Activated CD4-positive, alpha-beta T cell treated with anti-CD3 and anti-CD28 coated beads for 24 hours (primary cell): ENCODE data around the gene PTPRCAP.
"Not testable (repeated sequence)": the region's sequence is repeated elsewhere in the genome, so short reads cannot be mapped to it uniquely, and the experiment has no call there.

Experiments
- DNase-seq, 2 donors: peaks; one replicate each; pipeline ENCODE4 v3.0.0-alpha.2; 2020; ENCODE audit warnings: low read depth in 2 of 2

Gene PTPRCAP

GRCh38 chr11:67409261-67409666, 28.2 kb downstream of the PTPRCAP start:
- no peak for DNase-seq

DNA sequence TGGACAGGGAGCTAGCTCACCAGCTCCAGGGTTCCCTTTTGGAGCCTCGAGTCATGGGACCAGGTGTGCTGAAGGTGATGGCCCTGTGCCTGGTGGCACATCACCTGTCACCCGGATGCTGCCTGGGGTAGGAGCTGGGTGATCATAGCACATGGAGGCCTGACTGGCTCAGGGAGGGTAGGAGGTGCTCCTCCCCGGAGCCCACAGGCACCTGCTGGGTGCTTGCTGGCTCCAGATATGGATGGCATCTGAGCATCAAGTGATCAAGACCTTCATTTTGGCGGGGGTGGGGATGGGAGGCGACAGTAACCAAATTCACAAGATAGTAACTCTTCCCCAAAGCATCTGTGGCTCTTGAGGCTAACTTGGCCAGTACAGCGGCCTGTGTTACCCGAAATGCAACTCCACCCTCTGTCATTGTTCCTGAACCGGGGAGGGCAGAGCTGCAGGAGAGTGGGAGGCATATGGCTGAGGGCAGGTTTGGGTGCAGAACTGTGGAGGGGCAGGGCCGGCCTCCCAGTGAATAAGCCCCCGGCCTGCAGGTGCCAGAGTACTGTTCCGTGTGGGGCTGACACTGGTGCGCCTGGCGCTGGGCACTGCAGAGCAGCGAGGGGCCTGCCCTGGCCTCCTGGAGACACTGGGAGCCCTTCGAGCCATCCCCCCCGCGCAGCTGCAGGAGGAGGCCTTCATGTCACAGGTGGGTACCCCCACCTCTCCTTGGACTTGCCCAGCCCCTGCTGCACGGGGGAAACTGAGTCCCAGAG, 28.9 kb downstream of the PTPRCAP start:
- DNase-seq = no peak

DNA sequence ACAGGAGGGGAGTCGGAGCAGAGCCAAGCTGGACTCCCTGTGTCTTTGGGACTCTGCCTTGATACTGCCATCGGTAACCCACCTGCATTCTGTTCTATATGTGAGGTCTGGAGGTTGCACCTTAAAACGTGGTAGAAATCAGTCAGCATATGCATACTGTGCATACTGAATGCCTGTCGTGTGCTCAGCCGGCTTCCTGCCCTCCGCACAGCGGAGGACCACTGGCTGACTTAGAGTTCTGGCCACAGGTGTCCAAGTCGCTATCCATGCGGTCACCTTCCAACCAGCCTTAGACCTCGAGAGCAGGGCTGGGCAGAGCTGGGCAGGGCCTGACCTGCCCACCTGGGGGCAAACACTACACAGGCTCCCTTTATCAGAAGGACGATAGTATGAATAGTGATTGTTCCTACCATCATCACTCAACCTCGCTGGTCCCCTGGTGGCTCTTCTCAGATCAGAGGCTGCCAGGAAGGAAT, 29.8 kb downstream of the PTPRCAP start:
- DNase-seq = no peak

GRCh38 chr11:67406969-67407687, 30.4 kb downstream of the PTPRCAP start:
- DNase-seq = no peak

DNA sequence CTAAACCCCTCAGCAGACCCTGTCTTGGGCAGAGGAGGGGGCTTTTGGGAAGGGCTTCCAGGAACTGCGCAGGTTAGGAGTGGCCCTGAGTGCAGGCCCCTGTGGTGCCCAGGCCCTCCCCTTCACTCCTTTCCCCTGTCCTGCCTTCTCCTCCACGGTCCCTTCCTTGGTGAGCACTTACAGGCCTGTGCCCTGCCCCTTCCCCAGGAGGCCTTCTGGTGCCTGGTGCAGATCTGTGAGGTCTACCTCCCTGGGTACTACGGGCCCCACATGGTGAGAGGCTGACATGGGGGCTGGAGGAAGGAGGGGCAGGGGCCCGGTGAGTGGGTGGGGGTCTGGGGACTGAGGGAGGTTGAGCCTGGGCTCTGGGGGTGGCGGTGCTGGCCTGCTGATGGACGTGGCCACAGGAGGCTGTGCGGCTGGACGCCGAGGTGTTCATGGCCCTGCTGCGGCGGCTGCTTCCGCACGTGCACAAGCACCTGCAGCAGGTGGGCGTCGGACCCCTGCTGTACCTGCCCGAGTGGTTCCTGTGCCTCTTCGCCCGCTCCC, 31.0 kb downstream of the PTPRCAP start:
- DNase-seq = no peak

DNA sequence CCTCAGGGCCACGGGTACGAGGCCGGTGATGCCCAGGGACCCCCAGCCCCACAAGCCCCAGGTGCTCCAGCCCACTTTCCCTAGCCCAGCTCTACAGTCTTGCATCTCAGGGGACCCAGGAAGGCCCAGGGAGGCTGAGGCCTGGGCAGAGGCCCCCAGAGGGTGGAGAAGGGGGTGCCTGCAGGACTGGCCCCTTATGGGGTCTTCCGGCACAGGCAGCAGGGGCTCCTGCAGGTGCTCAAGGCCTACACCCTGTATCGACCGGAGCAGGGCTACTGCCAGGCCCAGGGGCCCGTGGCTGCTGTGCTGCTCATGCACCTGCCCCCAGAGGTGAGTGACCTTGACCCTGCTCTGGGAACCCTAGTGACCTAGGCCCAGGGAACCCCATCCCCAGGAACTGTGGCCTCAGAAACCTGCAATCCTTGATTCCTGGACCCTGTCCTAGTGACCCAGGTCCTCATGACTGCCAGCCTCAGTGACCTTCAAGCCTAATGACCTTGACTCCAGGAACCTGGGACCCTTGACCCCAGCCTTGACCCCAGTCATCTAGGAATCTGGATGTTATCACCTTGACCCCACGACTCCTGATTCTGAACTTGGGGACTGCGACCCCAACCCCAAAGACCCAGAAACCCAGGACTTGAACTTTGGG, 31.7 kb downstream of the PTPRCAP start:
- no peak for DNase-seq

DNA sequence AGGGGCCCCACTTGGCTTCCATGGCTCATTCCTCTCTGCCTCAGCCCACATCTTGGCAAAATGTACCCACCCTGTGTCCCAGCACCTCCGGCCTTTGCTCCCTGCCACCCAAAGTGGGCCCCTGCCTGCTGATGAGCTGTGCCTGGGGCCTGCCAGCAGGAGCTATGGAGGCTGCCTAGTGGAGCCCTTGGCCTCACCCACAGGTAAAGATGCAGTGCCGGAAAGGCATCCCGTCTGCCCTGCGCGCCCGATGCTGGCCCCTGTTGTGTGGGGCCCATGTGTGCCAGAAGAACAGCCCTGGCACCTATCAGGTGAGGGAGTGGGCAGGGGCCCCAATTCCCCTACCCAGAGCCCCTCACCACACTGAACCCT, 32.3 kb downstream of the PTPRCAP start:
- no peak for DNase-seq

DNA sequence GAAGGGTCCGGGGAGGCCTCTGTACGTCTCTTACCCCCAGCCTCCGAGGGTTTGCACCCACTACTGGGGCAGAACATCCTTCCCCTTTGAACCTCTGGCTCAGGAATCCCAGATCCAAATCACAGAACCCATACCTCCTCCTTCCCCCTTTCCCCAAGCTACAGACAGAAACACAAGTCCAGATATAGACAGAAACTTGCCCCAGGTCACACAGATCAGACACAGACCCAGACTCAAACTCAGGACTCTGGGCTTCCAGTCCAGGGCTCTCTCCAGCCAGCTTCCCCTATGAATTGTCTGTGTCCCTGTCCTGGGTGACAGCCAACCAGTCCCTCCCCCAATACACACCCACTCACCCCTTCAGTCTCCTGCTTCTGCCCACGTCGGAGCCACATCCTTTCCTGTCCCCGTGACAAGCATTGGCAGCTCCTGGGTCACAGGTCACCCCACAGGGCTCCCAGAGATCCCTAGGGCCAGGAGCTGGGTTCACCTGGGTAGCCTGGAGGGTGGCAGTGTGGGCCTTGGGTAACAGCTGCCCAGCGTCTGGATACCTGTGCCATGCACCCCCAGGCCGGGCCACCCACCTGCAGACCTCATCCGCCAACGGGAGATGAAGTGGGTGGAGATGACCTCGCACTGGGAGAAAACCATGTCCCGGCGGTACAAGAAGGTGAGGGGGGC, 32.8 kb downstream of the PTPRCAP start:
- no peak for DNase-seq

DNA sequence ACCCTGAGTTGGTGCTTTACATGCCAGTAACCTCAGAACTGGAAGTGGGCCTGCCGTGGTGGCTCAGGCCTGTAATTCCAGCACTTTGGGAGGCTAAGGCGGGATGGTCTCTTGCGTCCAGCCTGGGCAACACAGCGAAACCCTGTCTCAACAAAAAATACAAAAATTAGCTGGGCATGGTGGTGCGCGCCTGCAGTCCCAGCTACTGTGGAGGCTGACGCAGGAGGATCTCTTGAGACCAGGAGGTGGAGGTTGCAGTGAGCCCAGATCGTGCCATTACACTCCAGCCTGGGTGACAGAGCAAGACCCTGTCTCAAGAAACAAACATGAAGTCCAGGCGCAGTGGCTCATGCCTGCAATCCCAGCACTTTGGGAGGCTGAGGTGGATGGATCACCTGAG, 34.4 kb downstream of the PTPRCAP start:
- not testable (repeated sequence) for DNase-seq

DNA sequence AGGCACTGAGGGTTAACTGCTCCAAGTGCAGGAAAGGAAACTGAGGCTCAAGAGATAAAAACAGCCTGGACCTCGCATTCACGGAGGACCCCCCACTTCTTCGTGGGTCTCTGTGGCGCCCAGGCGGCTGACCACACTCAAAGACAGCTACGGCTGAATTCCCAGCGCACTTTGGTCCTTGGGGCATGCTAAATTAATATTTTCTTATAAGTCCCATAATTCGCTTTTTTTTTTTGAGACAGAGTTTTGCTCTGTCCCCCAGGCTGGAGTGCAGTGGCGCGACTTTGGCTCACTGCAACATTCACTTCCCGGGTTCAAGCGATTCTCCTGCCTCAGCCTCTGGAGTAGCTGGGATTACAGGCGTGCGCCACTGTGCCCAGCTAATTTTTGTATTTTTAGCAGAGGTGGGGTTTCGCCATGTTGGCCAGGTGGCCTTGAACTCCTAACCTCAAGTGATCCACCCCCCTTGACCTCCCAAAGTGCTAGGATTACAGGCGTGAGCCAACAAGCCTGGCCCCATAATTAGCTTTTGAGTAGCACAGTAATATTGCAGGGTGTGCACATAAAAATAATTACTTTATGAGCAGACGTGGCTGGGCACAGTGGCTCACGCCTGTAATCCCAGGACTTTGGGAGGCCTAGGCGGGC, 35.2 kb downstream of the PTPRCAP start:
- DNase-seq = not testable (repeated sequence)

GRCh38 chr11:67401495-67402191, 35.8 kb downstream of the PTPRCAP start, which contains the start of gene PPP1CA:
Gene PPP1CA (minus strand): TSS chr11:67401858. CDS start chr11:67401782, 76 bp downstream.
- peak; percentile 85 to 87 for DNase-seq

DNA sequence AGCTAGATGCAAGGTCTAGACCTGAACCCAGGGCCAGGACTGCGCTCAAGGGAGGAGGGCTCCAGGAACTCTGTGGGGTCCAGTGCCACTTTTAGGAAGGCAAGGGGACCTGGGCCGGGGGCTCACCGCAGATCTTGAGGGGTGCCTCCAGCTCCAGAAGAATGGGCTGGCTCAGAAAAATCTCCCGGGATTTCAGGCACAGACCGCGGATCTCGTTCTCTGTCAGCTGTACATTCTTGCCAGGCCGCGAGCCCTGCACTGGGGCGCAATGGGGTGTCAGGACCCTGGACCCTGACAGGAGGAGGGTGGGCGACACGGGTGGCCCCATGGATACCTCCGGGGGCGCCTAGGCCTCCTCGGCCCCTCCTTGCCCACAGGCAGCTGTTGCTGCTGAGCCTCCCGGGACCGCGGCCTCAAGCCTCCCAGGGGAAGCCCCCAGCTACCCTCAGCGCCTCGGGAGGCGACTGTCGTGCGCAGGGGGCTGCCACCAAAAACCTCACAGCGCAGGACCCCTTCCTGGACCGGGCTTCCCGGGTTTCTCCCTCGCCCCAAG, 36.5 kb downstream of the PTPRCAP start:
- DNase-seq = no peak

GRCh38 chr11:67400251-67400941, 37.1 kb downstream of the PTPRCAP start:
- no peak for DNase-seq

DNA sequence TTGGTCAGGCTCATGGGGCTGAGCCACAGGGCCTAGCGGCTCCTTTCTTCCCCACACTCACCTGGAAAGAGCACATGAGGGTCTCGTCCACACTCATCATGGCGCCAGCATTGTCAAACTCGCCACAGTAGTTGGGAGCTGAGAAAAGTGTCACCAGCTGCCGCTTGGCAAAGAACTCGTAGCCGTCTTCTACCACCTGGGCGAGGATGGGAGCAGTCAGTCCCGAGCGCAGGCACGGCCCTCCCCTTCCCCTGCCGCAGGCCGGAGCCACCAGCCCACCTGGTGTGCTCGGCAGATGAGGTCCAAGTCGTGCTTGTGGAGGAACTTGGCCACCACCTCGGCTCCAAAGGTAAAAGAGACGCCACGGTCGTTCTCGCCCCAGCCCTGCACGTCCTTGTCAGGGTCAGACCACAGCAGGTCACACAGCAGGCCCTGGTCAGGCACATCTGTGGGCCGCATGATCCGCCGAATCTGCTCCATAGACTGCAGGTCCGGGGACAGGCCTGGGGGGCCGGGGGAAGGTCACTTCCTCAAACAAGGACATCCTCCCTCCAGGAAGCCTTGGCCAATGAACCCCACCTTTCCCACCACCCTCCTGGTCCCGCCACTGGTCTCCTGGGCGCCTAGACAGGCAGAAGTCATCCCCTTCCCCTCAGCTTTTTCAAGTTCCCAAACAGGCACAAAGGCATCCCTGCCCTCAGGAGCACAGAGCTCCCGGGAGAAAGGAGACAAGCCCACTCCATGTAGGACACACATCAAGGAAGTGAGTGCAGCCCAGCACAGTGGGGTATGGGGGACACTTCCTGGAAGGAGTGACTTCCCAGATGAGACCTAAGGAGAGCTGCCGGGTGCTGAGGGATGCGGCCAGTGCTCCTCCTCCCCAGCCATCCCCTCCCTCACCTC, 38.6 kb downstream of the PTPRCAP start:
- DNase-seq = no peak

- no peak for DNase-seq
Measured at GRCh38 chr11:67397986-67398660, 39.4 kb downstream of the PTPRCAP start.

DNA sequence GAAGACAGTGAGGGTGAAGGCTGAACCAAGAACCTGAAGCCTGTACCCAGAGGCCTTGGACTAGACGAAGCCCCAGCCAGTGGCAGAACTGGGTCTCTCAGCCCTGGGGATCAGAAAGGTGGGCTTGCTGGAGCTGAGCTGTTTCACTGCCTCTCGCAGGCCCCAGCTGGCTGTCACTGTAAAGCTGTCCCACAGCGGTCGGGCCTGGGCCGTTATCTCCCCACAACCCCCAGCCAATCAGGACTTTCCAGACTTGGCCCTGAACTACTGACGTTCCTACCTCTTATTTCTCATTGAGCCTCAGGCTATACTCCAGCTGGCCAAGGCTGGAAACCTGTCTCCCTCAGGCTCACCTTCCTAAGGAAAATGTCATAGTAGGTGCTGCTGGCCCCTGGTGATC, 39.9 kb downstream of the PTPRCAP start:
- DNase-seq = no peak

DNA sequence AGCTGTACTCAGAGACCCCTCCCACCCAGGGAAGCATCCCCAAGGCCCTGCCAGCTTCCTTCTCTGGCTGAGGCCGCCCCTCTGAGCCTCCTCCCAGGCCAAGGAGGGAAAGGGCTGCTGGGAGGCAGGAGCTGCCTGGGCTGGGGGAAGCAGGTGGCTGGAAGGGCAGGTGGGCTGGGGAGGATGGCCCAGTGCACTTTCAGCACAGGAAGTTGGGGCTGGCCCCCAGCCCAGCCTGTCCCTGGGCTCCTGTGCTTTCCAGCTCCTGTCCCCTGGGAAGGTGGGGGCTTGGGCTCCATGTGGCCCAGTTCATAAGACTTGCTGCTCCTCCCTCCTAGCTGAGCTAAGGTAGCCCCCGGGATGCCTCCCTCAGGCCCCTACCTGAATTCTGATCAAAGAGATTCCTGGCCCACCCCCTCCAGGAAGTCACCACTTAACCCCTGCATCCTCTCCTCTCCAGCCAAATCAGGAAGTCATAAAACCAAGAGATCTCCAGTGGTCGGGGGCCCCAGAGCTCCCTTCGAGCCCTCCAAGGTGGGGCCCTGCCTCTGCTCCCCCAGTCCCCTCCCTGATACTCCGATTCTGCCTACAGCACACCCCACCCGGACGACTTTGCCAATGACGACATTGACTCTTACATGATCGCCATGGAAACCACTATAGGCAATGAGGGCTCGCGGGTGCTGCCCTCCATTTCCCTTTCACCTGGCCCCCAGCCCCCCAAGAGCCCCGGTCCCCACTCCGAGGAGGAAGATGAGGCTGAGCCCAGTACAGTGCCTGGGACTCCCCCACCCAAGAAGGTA, 40.7 kb downstream of the PTPRCAP start:
- no peak for DNase-seq
